ENCODE data around the gene EXOC5.

The EXOC5 gene

DNA sequence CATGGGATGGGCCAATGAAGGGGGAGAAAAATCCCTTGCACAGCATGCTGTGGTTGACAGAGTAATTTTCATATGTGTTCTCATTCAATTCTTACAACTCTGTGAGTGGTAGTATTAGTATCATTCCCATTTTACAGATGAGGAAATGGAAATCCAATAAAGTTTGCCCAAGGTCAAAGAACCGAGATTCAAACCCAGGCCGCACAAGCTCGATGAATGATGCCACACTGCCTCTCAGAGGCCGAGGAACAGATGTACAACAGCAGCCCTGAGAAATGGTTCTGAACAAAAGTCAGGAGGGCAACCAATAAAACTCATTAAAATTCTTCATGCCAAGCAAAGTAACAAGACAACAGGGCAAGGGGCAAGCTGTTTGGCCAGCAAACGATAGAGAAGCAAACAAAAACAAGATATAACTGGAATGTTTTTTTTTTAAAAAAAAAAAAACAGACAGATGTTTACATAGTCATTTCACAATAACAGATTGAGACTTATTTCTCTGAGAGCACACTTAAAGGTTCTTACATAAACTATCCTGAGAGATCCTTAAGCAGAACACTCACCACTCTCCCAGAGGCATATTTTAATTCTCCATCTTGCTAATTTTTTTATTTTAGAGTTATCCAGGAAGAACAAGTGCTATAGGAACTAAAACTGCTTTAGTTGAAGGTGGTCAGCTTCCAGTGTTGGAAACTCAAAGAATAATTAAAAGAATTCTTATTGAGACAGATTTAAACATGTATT is 85.8 kb downstream of the EXOC5 start (continued):
- TF ChIP-seq ZNF10 (tag by site-specific recombination; IDR thresholded peaks at IDR 0.05) (no peak), MZF1 (tag by site-specific recombination; IDR thresholded peaks at IDR 0.05; ENCODE audit: borderline replicate concordance) (no peak), ZNF830 (tag by site-specific recombination; IDR thresholded peaks at IDR 0.05; ENCODE audit: low read depth) (no peak), ZNF335 (tag by site-specific recombination; conservative IDR thresholded peaks at IDR 0.05) (no peak), GFI1B (tag by site-specific recombination; IDR thresholded peaks at IDR 0.05) (no peak), ZNF391 (tag by site-specific recombination; IDR thresholded peaks at IDR 0.05; ENCODE audit: borderline replicate concordance, low read depth) (no peak), ZNF354C (tag by site-specific recombination; IDR thresholded peaks at IDR 0.05; ENCODE audit: borderline replicate concordance, low read depth) (no peak), ZFP3 (tag by site-specific recombination; IDR thresholded peaks at IDR 0.05; ENCODE audit: low read depth) (no peak), ZNF274 (IDR thresholded peaks at IDR 0.05; ENCODE audit: low read length) (no peak), ZNF274 (tag by site-specific recombination; IDR thresholded peaks at IDR 0.05; ENCODE audit: borderline replicate concordance) (no peak), ZNF248 (tag by site-specific recombination; IDR thresholded peaks at IDR 0.05) (no peak)
- TF ChIP-seq, protein P1, sequence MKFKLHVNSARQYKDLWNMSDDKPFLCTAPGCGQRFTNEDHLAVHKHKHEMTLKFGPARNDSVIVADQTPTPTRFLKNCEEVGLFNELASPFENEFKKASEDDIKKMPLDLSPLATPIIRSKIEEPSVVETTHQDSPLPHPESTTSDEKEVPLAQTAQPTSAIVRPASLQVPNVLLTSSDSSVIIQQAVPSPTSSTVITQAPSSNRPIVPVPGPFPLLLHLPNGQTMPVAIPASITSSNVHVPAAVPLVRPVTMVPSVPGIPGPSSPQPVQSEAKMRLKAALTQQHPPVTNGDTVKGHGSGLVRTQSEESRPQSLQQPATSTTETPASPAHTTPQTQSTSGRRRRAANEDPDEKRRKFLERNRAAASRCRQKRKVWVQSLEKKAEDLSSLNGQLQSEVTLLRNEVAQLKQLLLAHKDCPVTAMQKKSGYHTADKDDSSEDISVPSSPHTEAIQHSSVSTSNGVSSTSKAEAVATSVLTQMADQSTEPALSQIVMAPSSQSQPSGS (tag by site-specific recombination; IDR thresholded peaks at IDR 0.05; ENCODE audit: low read depth) = no peak
- TF ChIP-seq, protein P2, sequence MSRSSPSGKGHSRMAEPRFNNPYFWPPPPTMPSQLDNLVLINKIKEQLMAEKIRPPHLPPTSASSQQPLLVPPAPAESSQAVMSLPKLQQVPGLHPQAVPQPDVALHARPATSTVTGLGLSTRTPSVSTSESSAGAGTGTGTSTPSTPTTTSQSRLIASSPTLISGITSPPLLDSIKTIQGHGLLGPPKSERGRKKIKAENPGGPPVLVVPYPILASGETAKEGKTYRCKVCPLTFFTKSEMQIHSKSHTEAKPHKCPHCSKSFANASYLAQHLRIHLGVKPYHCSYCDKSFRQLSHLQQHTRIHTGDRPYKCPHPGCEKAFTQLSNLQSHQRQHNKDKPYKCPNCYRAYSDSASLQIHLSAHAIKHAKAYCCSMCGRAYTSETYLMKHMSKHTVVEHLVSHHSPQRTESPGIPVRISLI (tag by site-specific recombination; IDR thresholded peaks at IDR 0.05) = peak; percentile 50; the same call in 1 of the 2 replicates

- no peaks in the 10 kb centered on the region for H3K4me1 ChIP-seq (ENCODE audit: control insufficient read depth, insufficient read depth, low read length)
- H3K27ac ChIP-seq (ENCODE audit: extremely low read depth, low read depth, low read length) = no peak overlapping the region
- no peak overlapping the region for H3K4me3 ChIP-seq (ENCODE audit: low read depth, low read length)
- POLR2A ChIA-PET = no interaction called here
- H3K9me3 ChIP-seq (ENCODE audit: control insufficient read depth, insufficient read depth, low read depth, low read length) = no peaks in the 10 kb centered on the region
- CTCF ChIA-PET = interaction anchor here (0.7 kb wide), 1 partner anchor 8 kb away, joined by 3 read pairs; no protein-coding TSS in a partner anchor
- H3K36me3 ChIP-seq (ENCODE audit: control insufficient read depth in 2 of 2, insufficient read depth in 1 of 2, low read length in 2 of 2) = no peaks in the 10 kb centered on the region
- TF ChIP-seq ZNF518A (tag by site-specific recombination; conservative IDR thresholded peaks at IDR 0.05; ENCODE audit: low read depth) = no peak
- no peak for TF ChIP-seq ZNF830 (tag by site-specific recombination; IDR thresholded peaks at IDR 0.05; ENCODE audit: low read depth)
- TF ChIP-seq ZNF433 (tag by site-specific recombination; IDR thresholded peaks at IDR 0.05; ENCODE audit: low read depth) = no peak
- TF ChIP-seq ZSCAN16 (tag by site-specific recombination; IDR thresholded peaks at IDR 0.05) = no peak
- no peak for TF ChIP-seq ZNF112 (tag by site-specific recombination; IDR thresholded peaks at IDR 0.05)
- TF ChIP-seq ZNF596 (tag by site-specific recombination; IDR thresholded peaks at IDR 0.05) = no peak
- TF ChIP-seq PBX3 (CRISPR knock-in tag; IDR thresholded peaks at IDR 0.05) = no peak
- no peak for TF ChIP-seq ZNF488 (tag by site-specific recombination; IDR thresholded peaks at IDR 0.05)
- TF ChIP-seq ZNF561 (tag by site-specific recombination; IDR thresholded peaks at IDR 0.05; ENCODE audit: borderline replicate concordance) = no peak
- TF ChIP-seq ZFP69B (tag by site-specific recombination; IDR thresholded peaks at IDR 0.05) = no peak
- no peak for TF ChIP-seq KLF7 (tag by site-specific recombination; IDR thresholded peaks at IDR 0.05; ENCODE audit: borderline replicate concordance)
- no peak for TF ChIP-seq ZNF174 (tag by site-specific recombination; IDR thresholded peaks at IDR 0.05)
- TF ChIP-seq, protein P3, sequence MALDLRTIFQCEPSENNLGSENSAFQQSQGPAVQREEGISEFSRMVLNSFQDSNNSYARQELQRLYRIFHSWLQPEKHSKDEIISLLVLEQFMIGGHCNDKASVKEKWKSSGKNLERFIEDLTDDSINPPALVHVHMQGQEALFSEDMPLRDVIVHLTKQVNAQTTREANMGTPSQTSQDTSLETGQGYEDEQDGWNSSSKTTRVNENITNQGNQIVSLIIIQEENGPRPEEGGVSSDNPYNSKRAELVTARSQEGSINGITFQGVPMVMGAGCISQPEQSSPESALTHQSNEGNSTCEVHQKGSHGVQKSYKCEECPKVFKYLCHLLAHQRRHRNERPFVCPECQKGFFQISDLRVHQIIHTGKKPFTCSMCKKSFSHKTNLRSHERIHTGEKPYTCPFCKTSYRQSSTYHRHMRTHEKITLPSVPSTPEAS (tag by site-specific recombination; IDR thresholded peaks at IDR 0.05) = no peak
Measured at GRCh38 chr14:57179273-57179672, 89.4 kb downstream of the EXOC5 start.

All from HEK293 (cell line).